ENCODE data around the gene SSBP3. TPM values are rescaled to one million over a fixed set of nuclear protein-coding genes. Genes with fewer than 3 reads are reported as not detected.

SSBP3 gene
- polyA plus RNA-seq, 1 of the 3 experiments (the other 2 are of a cell fraction) = 26.2 TPM

DNA sequence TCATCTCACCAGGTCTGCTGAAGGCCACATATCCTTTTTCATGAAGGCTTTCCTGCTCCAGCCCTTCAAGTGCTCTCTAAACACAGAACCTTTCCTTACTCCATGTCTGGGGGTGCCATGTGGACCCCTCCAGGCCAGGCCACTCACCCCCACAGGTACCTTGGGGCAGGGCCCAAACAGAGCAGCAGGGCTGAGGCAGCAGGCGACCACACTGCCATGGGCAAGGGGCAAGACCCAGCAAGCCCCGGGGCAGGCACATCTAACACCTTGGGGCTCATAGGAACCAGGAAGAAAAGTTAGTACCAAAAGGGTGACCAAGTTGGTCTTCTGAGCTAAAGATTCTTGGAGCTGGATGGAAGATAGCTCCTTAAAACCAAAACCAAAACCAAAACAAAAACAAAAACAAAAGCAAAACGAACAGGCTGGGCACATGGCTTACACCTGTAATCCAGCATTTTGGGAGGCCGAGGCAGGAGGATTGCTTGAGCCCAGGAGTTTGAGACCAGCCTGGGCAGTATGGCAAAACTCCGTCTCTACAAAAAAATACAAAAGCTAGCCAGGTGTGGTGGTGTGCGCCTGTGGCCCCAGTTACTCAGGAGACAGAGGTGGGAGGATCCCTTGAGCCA lies 142.5 kb downstream of the SSBP3 start:
- Histone ChIP-seq H3K9me2 (no peaks in the 10 kb centered on the region), H3K9ac (no peak overlapping the region), H3K9me3 (no peaks in the 10 kb centered on the region), H3F3A (replicated peaks; ENCODE audit: insufficient read depth) (no peaks in the 10 kb centered on the region), H3K27ac (ENCODE audit: low read depth in 2 of 2, low read length in 1 of 2) (no peak overlapping the region; a peak in 1 of 4 replicates), H3K4me1 (ENCODE audit: control insufficient read depth in 1 of 2, insufficient read depth in 2 of 2, low read depth in 1 of 2, low read length in 1 of 2) (peaks cover 0 to 30% of the 10 kb centered on the region in 2 experiments; a peak in 1 of 4 replicates), H4K20me1 (ENCODE audit: insufficient read depth) (peaks cover 4% of the 10 kb centered on the region; the same call in 1 of the 2 replicates), H3K79me2 (ENCODE audit: insufficient read depth) (no peaks in the 10 kb centered on the region), H3K36me3 (replicated peaks in 1 of 2; ENCODE audit: control insufficient read depth in 1 of 2, insufficient read depth in 2 of 2, low read length in 1 of 2) (peaks cover 0 to 2% of the 10 kb centered on the region in 2 experiments), H2AFZ (ENCODE audit: low read depth) (no peak overlapping the region), H3K4me3 (ENCODE audit: low read depth in 2 of 2, low read length in 1 of 2) (no peak overlapping the region), H3K4me2 (no peak overlapping the region), H3K27me3 (ENCODE audit: insufficient read depth) (no peaks in the 10 kb centered on the region)
- no peak for DNase-seq
- POLR2A ChIA-PET = no interaction called here
- TF ChIP-seq JUND (IDR thresholded peaks at IDR 0.05) (no peak), MEF2A (IDR thresholded peaks at IDR 0.05; ENCODE audit: borderline replicate concordance, low read depth) (no peak), TCF12 (IDR thresholded peaks at IDR 0.05) (no peak)
- 89% methylated on average over 6 of the region's 6 CpGs for WGBS (ENCODE audit: low lambda C conversion rate)
- CTCF ChIA-PET = interaction anchor here (0.6 to 1.6 kb wide), 5 partner anchors 9 to 226 kb away, joined by 3 to 6 read pairs (median 3); no protein-coding TSS in a partner anchor

DNA sequence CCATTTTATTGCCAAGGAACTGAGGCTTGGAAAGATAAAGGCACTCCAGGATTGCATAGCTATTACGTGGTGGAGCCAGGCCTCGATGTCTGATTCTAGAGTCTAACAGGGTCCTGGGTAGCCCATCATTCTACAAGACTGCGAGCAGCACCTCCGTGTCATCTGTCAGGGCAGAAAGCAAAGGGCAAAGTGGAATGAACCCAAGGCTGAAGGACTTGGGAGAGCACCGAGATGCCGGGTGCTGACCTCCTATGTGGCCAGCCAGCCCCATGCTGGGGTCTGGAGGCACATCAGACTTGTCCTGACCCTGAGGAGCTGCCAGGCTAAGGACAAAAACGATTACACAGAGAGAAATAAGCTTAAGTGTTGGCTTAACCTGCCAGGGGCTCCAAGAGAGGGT lies 143.9 kb downstream of the SSBP3 start:
- Histone ChIP-seq H3K4me1 (ENCODE audit: control insufficient read depth in 1 of 2, insufficient read depth in 2 of 2, low read depth in 1 of 2, low read length in 1 of 2) (peaks cover 0 to 39% of the 10 kb centered on the region in 2 experiments; a peak in 1 of 4 replicates), H3K27me3 (ENCODE audit: insufficient read depth) (no peaks in the 10 kb centered on the region), H3K79me2 (ENCODE audit: insufficient read depth) (no peaks in the 10 kb centered on the region), H3K4me2 (no peak overlapping the region), H3K9ac (no peak overlapping the region), H3F3A (replicated peaks; ENCODE audit: insufficient read depth) (no peaks in the 10 kb centered on the region), H2AFZ (ENCODE audit: low read depth) (no peak overlapping the region), H4K20me1 (ENCODE audit: insufficient read depth) (no peaks in the 10 kb centered on the region; the same call in 1 of the 2 replicates), H3K27ac (ENCODE audit: low read depth in 2 of 2, low read length in 1 of 2) (no peak overlapping the region; a peak in 1 of 4 replicates), H3K9me3 (no peaks in the 10 kb centered on the region), H3K36me3 (replicated peaks in 1 of 2; ENCODE audit: control insufficient read depth in 1 of 2, insufficient read depth in 2 of 2, low read length in 1 of 2) (peaks cover 0 to 2% of the 10 kb centered on the region in 2 experiments), H3K9me2 (no peaks in the 10 kb centered on the region), H3K4me3 (ENCODE audit: low read depth in 2 of 2, low read length in 1 of 2) (no peak overlapping the region)
- ChIA-PET POLR2A (no interaction called here), CTCF (interaction anchor here (1.0 to 1.1 kb wide), 2 partner anchors 11 to 72 kb away, joined by 3 to 4 read pairs; no protein-coding TSS in a partner anchor)
- 88% methylated on average over 7 of the region's 7 CpGs for WGBS (ENCODE audit: low lambda C conversion rate)
- TF ChIP-seq GATA2 (CRISPR knock-in tag; IDR thresholded peaks at IDR 0.05) = no peak
- no peak for DNase-seq

DNA sequence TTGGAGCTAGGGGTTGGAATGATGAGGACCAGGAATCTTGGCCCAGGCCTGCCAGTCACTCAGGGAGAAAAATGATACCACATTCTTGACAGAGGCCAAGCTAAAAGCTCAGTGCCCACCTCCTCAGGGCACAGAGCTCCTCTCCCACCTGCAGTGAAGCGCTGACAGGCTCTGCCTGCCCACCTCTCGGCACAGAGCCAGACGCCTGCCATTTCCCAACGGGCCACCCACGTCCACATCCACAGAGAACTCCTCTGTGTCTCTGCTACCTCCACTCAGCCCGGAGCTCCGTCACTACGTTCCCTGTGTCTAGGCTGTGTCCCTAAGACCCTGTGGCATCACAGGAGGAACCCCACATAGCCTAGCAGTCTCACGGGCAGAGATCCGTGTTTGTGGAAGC lies 145.4 kb downstream of the SSBP3 start:
- Histone ChIP-seq H3K4me1 (ENCODE audit: control insufficient read depth in 1 of 2, insufficient read depth in 2 of 2, low read depth in 1 of 2, low read length in 1 of 2) (peaks cover 0 to 50% of the 10 kb centered on the region in 2 experiments; a peak in 2 of 4 replicates), H3K4me2 (no peak overlapping the region), H3K27me3 (ENCODE audit: insufficient read depth) (no peaks in the 10 kb centered on the region), H3F3A (replicated peaks; ENCODE audit: insufficient read depth) (no peaks in the 10 kb centered on the region), H3K27ac (ENCODE audit: low read depth in 2 of 2, low read length in 1 of 2) (peak overlapping the region in 1 of 2 experiments; percentile 67; a peak in 2 of 4 replicates), H4K20me1 (ENCODE audit: insufficient read depth) (no peaks in the 10 kb centered on the region), H3K9ac (no peak overlapping the region), H3K9me3 (no peaks in the 10 kb centered on the region), H3K4me3 (ENCODE audit: low read depth in 2 of 2, low read length in 1 of 2) (no peak overlapping the region), H3K36me3 (replicated peaks in 1 of 2; ENCODE audit: control insufficient read depth in 1 of 2, insufficient read depth in 2 of 2, low read length in 1 of 2) (peaks cover 0 to 2% of the 10 kb centered on the region in 2 experiments), H3K9me2 (no peaks in the 10 kb centered on the region), H2AFZ (ENCODE audit: low read depth) (no peak overlapping the region), H3K79me2 (ENCODE audit: insufficient read depth) (no peaks in the 10 kb centered on the region)
- TF ChIP-seq EP300 (IDR thresholded peaks at IDR 0.05; ENCODE audit: borderline replicate concordance in 1 of 2, low read depth in 1 of 2, low read length in 1 of 2) = no peak
- no peak for TF ChIP-seq NFIC (IDR thresholded peaks at IDR 0.05; ENCODE audit: borderline replicate concordance)
- TF ChIP-seq EZH2phosphoT487 (IDR thresholded peaks at IDR 0.05; ENCODE audit: borderline replicate concordance, low read depth) = no peak
- TF ChIP-seq, protein P1, sequence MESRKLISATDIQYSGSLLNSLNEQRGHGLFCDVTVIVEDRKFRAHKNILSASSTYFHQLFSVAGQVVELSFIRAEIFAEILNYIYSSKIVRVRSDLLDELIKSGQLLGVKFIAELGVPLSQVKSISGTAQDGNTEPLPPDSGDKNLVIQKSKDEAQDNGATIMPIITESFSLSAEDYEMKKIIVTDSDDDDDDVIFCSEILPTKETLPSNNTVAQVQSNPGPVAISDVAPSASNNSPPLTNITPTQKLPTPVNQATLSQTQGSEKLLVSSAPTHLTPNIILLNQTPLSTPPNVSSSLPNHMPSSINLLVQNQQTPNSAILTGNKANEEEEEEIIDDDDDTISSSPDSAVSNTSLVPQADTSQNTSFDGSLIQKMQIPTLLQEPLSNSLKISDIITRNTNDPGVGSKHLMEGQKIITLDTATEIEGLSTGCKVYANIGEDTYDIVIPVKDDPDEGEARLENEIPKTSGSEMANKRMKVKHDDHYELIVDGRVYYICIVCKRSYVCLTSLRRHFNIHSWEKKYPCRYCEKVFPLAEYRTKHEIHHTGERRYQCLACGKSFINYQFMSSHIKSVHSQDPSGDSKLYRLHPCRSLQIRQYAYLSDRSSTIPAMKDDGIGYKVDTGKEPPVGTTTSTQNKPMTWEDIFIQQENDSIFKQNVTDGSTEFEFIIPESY (IDR thresholded peaks at IDR 0.05; ENCODE audit: borderline replicate concordance, low read depth) = no peak
- TF ChIP-seq TCF12 (IDR thresholded peaks at IDR 0.05) = no peak
- TF ChIP-seq, protein P2, sequence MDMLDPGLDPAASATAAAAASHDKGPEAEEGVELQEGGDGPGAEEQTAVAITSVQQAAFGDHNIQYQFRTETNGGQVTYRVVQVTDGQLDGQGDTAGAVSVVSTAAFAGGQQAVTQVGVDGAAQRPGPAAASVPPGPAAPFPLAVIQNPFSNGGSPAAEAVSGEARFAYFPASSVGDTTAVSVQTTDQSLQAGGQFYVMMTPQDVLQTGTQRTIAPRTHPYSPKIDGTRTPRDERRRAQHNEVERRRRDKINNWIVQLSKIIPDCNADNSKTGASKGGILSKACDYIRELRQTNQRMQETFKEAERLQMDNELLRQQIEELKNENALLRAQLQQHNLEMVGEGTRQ (IDR thresholded peaks at IDR 0.05; ENCODE audit: borderline replicate concordance, low read depth, low read length) = no peak
- no peak for TF ChIP-seq RXRA (IDR thresholded peaks at IDR 0.05; ENCODE audit: borderline replicate concordance, low read depth)
- no peak for TF ChIP-seq YY1 (IDR thresholded peaks at IDR 0.05; ENCODE audit: low read depth)
- TF ChIP-seq JUND (IDR thresholded peaks at IDR 0.05) = no peak
- TF ChIP-seq ELF1 (IDR thresholded peaks at IDR 0.05) = no peak
- TF ChIP-seq TAF1 (IDR thresholded peaks at IDR 0.05; ENCODE audit: borderline replicate concordance, low read depth, low read length) = no peak
- no peak for TF ChIP-seq GABPA (IDR thresholded peaks at IDR 0.05; ENCODE audit: low read depth)
- TF ChIP-seq, protein P3, sequence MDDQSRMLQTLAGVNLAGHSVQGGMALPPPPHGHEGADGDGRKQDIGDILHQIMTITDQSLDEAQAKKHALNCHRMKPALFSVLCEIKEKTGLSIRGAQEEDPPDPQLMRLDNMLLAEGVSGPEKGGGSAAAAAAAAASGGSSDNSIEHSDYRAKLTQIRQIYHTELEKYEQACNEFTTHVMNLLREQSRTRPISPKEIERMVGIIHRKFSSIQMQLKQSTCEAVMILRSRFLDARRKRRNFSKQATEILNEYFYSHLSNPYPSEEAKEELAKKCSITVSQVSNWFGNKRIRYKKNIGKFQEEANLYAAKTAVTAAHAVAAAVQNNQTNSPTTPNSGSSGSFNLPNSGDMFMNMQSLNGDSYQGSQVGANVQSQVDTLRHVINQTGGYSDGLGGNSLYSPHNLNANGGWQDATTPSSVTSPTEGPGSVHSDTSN (IDR thresholded peaks at IDR 0.05) = no peak
- TF ChIP-seq CHD2 (IDR thresholded peaks at IDR 0.05; ENCODE audit: low read length, partially characterized antibody) = no peak
- TF ChIP-seq SMC3 (IDR thresholded peaks at IDR 0.05; ENCODE audit: low read depth, low read length) = no peak
- ChIA-PET CTCF (interaction anchor here (1.1 kb wide), 1 partner anchor 13 kb away, joined by 4 read pairs; no protein-coding TSS in a partner anchor), POLR2A (no interaction called here)
- WGBS (ENCODE audit: low lambda C conversion rate) = 99% methylated on average over 9 of the region's 10 CpGs
- DNase-seq = no peak
